IMR-90 (cell line): ENCODE results near the gene GCC1. TPM values are rescaled to one million over a fixed set of nuclear protein-coding genes. Genes with fewer than 3 reads are reported as not detected.

Source experiments
- ATAC-seq: fragments of 200-7000 bp; cut with Tn5 transposase; 2 replicates; pipeline ENCODE4 v1.9.1; 2020; ENCODE audit warnings: low read depth, mild to moderate bottlenecking, moderate library complexity
- BruUV-seq: library from RNA; stranded (reverse); fragments of 400-500 nt; replicated peaks from 2 replicates; lab custom pipeline; 2021; lab: Mats Ljungman, UMichigan
- CTCF ChIA-PET: fragments of 300-600 bp; formaldehyde crosslinking; extraction: SDS; loops from one replicate; lab custom pipeline; 2021; ENCODE audit warnings: antibody characterized with exemption; lab: Yijun Ruan, JAX
- POLR2A ChIA-PET: fragments of 300-600 bp; sonication (Branson Sonifier 250); formaldehyde crosslinking; loops from one replicate; lab custom pipeline; 2022; ENCODE audit warnings: antibody characterized with exemption; ENCODE audit not compliant: unreplicated experiment; lab: Charles Lee
- DNase-seq: peaks from one replicate; pipeline ENCODE4 v3.0.0; 2013
- H2AFZ ChIP-seq: replicated peaks from 2 replicates; pipeline ENCODE3; 2013; ENCODE audit warnings: low read length, mild to moderate bottlenecking; ENCODE audit not compliant: poor library complexity
- H2AK5ac ChIP-seq: 2 replicates; pipeline ENCODE4 v1.6.1; 2013; ENCODE audit warnings: low read depth, low read length, inconsistent platforms
- H2AK9ac ChIP-seq: replicated peaks from 2 replicates; pipeline ENCODE3; 2013; ENCODE audit warnings: mild to moderate bottlenecking, low read depth, low read length, moderate library complexity; ENCODE audit not compliant: poor library complexity
- H2BK120ac ChIP-seq: 2 replicates; pipeline ENCODE4 v1.6.1; 2013; ENCODE audit warnings: low read depth, low read length, inconsistent platforms
- H2BK15ac ChIP-seq: 3 replicates; pipeline ENCODE4 v1.6.1; 2013; ENCODE audit warnings: low read depth, low read length, inconsistent platforms
- H2BK20ac ChIP-seq: 2 replicates; pipeline ENCODE4 v1.6.1; 2013; ENCODE audit warnings: low read depth, mild to moderate bottlenecking, inconsistent platforms, low read length, moderate library complexity
- H2BK5ac ChIP-seq: 2 replicates; pipeline ENCODE4 v1.6.1; 2013; ENCODE audit warnings: mild to moderate bottlenecking, low read depth, low read length, inconsistent platforms; ENCODE audit not compliant: poor library complexity, severe bottlenecking
- H3K14ac ChIP-seq: replicated peaks from 2 replicates; pipeline ENCODE4 v1.6.1; 2013; ENCODE audit warnings: low read depth, low read length, inconsistent platforms
- H3K18ac ChIP-seq: 2 replicates; pipeline ENCODE4 v1.6.1; 2013; ENCODE audit warnings: low read depth, low read length, control low read depth
- H3K23ac ChIP-seq: 2 replicates; pipeline ENCODE4 v1.6.1; 2013; ENCODE audit warnings: low read depth, low read length, inconsistent platforms
- H3K27ac ChIP-seq: 2 replicates; pipeline ENCODE4 v1.5.1; 2013; ENCODE audit warnings: mild to moderate bottlenecking, control low read depth, low read length; ENCODE audit not compliant: insufficient read depth
- H3K27me3 ChIP-seq: 2 replicates; pipeline ENCODE4 v1.6.1; 2013; ENCODE audit warnings: low read length; ENCODE audit not compliant: control insufficient read depth, insufficient read depth
- H3K36me3 ChIP-seq: 2 replicates; pipeline ENCODE4 v1.6.1; 2013; ENCODE audit warnings: low read length, mixed read lengths; ENCODE audit not compliant: control insufficient read depth, insufficient read depth
- H3K4ac ChIP-seq: 2 replicates; pipeline ENCODE4 v1.6.1; 2013; ENCODE audit warnings: low read depth, low read length, inconsistent platforms
- H3K4me1 ChIP-seq: 2 replicates; pipeline ENCODE4 v1.6.1; 2013; ENCODE audit warnings: low read length, mixed read lengths; ENCODE audit not compliant: control insufficient read depth, insufficient read depth
- H3K4me2 ChIP-seq: 2 replicates; pipeline ENCODE4 v1.6.1; 2013; ENCODE audit warnings: low read depth, mild to moderate bottlenecking, control low read depth, low read length, moderate library complexity
- H3K4me3 ChIP-seq: 2 replicates; pipeline ENCODE4 v1.5.1; 2013; ENCODE audit warnings: low read depth, mild to moderate bottlenecking, control low read depth, low read length, moderate library complexity; ENCODE audit not compliant: insufficient read depth
- H3K56ac ChIP-seq: 2 replicates; pipeline ENCODE4 v1.6.1; 2013; ENCODE audit warnings: low read length, inconsistent platforms; ENCODE audit not compliant: insufficient read depth; ENCODE audit errors: extremely low read depth
- H3K79me1 ChIP-seq, 2 experiments: 2 replicates each; pipeline ENCODE4 v1.6.1; 2013; ENCODE audit warnings: low read length in 2 of 2, inconsistent platforms in 1 of 2, low read depth in 1 of 2
- H3K9ac ChIP-seq: 2 replicates; pipeline ENCODE4 v1.6.1; 2013; ENCODE audit warnings: low read depth, low read length, control low read depth
- H3K9me1 ChIP-seq: 2 replicates; pipeline ENCODE4 v1.6.1; 2013; ENCODE audit warnings: low read length, inconsistent platforms; ENCODE audit not compliant: insufficient read depth
- H3K9me3 ChIP-seq: 2 replicates; pipeline ENCODE4 v1.6.1; 2013; ENCODE audit warnings: low read length; ENCODE audit not compliant: control insufficient read depth, insufficient read depth
- H4K20me1 ChIP-seq: 2 replicates; pipeline ENCODE4 v1.6.1; 2013; ENCODE audit warnings: low read length, inconsistent platforms; ENCODE audit not compliant: insufficient read depth
- H4K5ac ChIP-seq: 2 replicates; pipeline ENCODE4 v1.6.1; 2013; ENCODE audit warnings: mild to moderate bottlenecking, low read depth, low read length, control low read depth
- H4K8ac ChIP-seq, 2 experiments: 2 replicates each; pipeline ENCODE4 v1.6.1; 2013; ENCODE audit warnings: low read depth in 2 of 2, low read length in 2 of 2, control low read depth in 1 of 2, inconsistent platforms in 1 of 2
- H4K91ac ChIP-seq: 2 replicates; pipeline ENCODE4 v1.6.1; 2013; ENCODE audit warnings: low read depth, low read length, inconsistent platforms; ENCODE audit not compliant: insufficient read depth
- CEBPB ChIP-seq: IDR thresholded peaks from 2 replicates; pipeline ENCODE4 v1.6.1; 2012; ENCODE audit warnings: low read depth, low read length, improper control_type of control experiment
- RAD21 ChIP-seq: IDR thresholded peaks from 2 replicates; pipeline ENCODE4 v1.6.1; 2012; ENCODE audit warnings: low read length, improper control_type of control experiment
- WGBS, 2 experiments: methylation state at CpG; one replicate each; pipeline versions ENCODE4 v1.1.5 to v1.1.7; 2013; ENCODE audit warnings: missing lambda C conversion rate in 2 of 2; ENCODE audit not compliant: insufficient read length in 1 of 2; ENCODE audit errors: extremely low coverage in 2 of 2; 5-methylcytosine and 5-hydroxymethylcytosine counted together
- dilution Hi-C: fragments of 300-500 bp; cut with HindIII; formaldehyde crosslinking; loops from one replicate; pipeline ENCODE4 v1.14.3; 2018; ENCODE audit warnings: low sequenced_read_pairs; ENCODE audit not compliant: unreplicated experiment
- in situ Hi-C: fragments of 300-500 bp; cut with MboI; formaldehyde crosslinking; loops from 3 replicates; pipeline ENCODE4 v1.14.3; 2019; ENCODE audit warnings: low sequenced_read_pairs, inconsistent platforms, mixed read lengths
- intact Hi-C: fragments of 100-400 bp; cut with micrococcal nuclease; formaldehyde crosslinking; loops from 2 replicates; pipeline ENCODE4 v1.10.0; 2022
- polyA plus RNA-seq, 3 experiments: library from polyadenylated mRNA; depleted of rRNA; stranded (reverse); fragments of >200 nt; gene quantifications; 2 replicates each; pipeline ENCODE4 v1.2.3, GENCODE V29; 2012; ENCODE audit warnings: low replicate concordance in 1 of 3
- total RNA-seq: library from RNA; depleted of rRNA; stranded (reverse); fragments of >200 nt; gene quantifications from 2 replicates; pipeline ENCODE4 v1.2.3, GENCODE V29; 2012

The GCC1 gene
- total and polyA plus RNA-seq, 2 of the 4 experiments (the other 2 are of a cell fraction), result 6.1 to 22.9 TPM

DNA sequence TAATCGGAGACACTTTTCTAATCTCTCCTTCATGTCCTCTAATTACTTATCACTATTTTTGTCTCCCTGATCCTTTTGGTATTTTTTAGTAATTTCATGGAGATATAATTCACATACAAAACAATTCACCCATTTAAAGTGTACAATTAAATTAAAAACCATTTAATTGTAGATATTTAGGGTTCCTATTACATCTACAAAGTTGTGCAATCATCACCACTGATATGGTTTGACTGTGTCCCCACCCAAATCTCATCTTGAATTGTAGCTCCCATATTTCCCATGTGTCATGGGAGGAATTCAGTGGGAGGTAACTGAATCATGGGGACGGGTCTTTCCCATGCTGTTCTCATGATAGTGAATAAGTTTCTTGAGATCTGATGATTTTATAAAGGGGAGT is 29.0 kb downstream of the GCC1 start:
- in situ Hi-C loops, result no loop called here
- H4K5ac ChIP-seq, result no peak overlapping the region
- no peak overlapping the region for H4K91ac ChIP-seq
- TF ChIP-seq CEBPB (peak; percentile 62), RAD21 (no peak)
- H2BK120ac ChIP-seq, result no peak overlapping the region
- no peaks in the 10 kb centered on the region for H3K4me1 ChIP-seq
- no peak for DNase-seq
- H2BK20ac ChIP-seq, result no peak overlapping the region
- no peak overlapping the region for H3K23ac ChIP-seq
- no peak overlapping the region for H2BK5ac ChIP-seq
- H3K4me3 ChIP-seq, result no peak overlapping the region
- no TSS peak for BruUV-seq
- WGBS, 2 experiments, result no CpG with 5 or more reads among the region's 2 CpGs
- no peaks in the 10 kb centered on the region for H3K79me1 ChIP-seq
- H3K27ac ChIP-seq, result no peak overlapping the region
- no peak overlapping the region for H2BK15ac ChIP-seq
- no peak overlapping the region for H4K8ac ChIP-seq
- H3K4ac ChIP-seq, result no peak overlapping the region
- dilution Hi-C loops, result no loop called here
- H3K36me3 ChIP-seq, result no peaks in the 10 kb centered on the region
- no peak overlapping the region for H2AK9ac ChIP-seq
- no peak overlapping the region for H3K9ac ChIP-seq
- intact Hi-C loops, result no loop called here
- ChIA-PET POLR2A (no interaction called here), CTCF (no interaction called here)
- H3K56ac ChIP-seq, result no peak overlapping the region
- no peak overlapping the region for H2AFZ ChIP-seq
- H3K14ac ChIP-seq, result no peak overlapping the region
- no peaks in the 10 kb centered on the region for H4K20me1 ChIP-seq
- no peaks in the 10 kb centered on the region for H3K27me3 ChIP-seq
- no peak overlapping the region for H3K4me2 ChIP-seq
- H2AK5ac ChIP-seq, result no peak overlapping the region
- ATAC-seq, result no peak
- no peaks in the 10 kb centered on the region for H3K9me3 ChIP-seq
- H3K18ac ChIP-seq, result no peak overlapping the region
- no peaks in the 10 kb centered on the region for H3K9me1 ChIP-seq
